Keratinocyte (primary cell): ENCODE results near the gene ITGB2. TPM values are rescaled to one million over a fixed set of nuclear protein-coding genes. Genes with fewer than 3 reads are reported as not detected.

Experiments
- DNase-seq: peaks from one replicate; pipeline ENCODE4 v3.0.0-alpha.2; 2011; ENCODE audit warnings: low read depth, missing footprints, low spot score
- FAIRE-seq: peaks from 2 replicates; lab custom pipeline; 2011; peaks lifted over from hg19 to GRCh38; lab: Jason Lieb, UNC
- H2AFZ ChIP-seq: 2 replicates; pipeline ENCODE4 v1.6.0; 2012; ENCODE audit warnings: low read length, control low read depth, inconsistent platforms; ENCODE audit not compliant: control insufficient read depth
- H3K27ac ChIP-seq: 2 replicates; pipeline ENCODE4 v1.5.1; 2011; ENCODE audit warnings: low read length; ENCODE audit not compliant: control insufficient read depth, insufficient read depth
- H3K27me3 ChIP-seq: 3 replicates; pipeline ENCODE4 v1.6.0; 2011; ENCODE audit warnings: low read length; ENCODE audit not compliant: control insufficient read depth, insufficient read depth; ENCODE audit errors: extremely low read depth
- H3K36me3 ChIP-seq, 2 experiments: 2 replicates in 1 of 2; 3 replicates in 1 of 2; pipeline ENCODE4 v1.5.1; 2011; ENCODE audit warnings: low read length in 2 of 2, mild to moderate bottlenecking in 1 of 2; ENCODE audit not compliant: control insufficient read depth in 2 of 2, insufficient read depth in 2 of 2; ENCODE audit errors: extremely low read depth in 1 of 2
- H3K4me1 ChIP-seq: 3 replicates; pipeline ENCODE4 v1.5.1; 2011; ENCODE audit warnings: low read length; ENCODE audit not compliant: control insufficient read depth, insufficient read depth; ENCODE audit errors: extremely low read depth
- H3K4me2 ChIP-seq: 3 replicates; pipeline ENCODE4 v1.6.0; 2011; ENCODE audit warnings: low read depth, low read length; ENCODE audit not compliant: control insufficient read depth, insufficient read depth; ENCODE audit errors: extremely low read depth
- H3K4me3 ChIP-seq, 3 experiments: fragments of 200-600 bp in 1 of 3; sonication (generic) in 1 of 3; 2 replicates in 2 of 3; 3 replicates in 1 of 3; pipeline ENCODE4 v1.5.1; 2011 to 2016; ENCODE audit warnings: low read length in 3 of 3, mild to moderate bottlenecking in 3 of 3, control low read depth in 2 of 3, inconsistent platforms in 1 of 3, low read depth in 1 of 3, mixed read lengths in 1 of 3, mixed run types in 1 of 3, moderate library complexity in 1 of 3; ENCODE audit not compliant: control insufficient read depth in 2 of 3, insufficient read depth in 2 of 3; ENCODE audit errors: extremely low read depth in 1 of 3
- H3K79me2 ChIP-seq: 2 replicates; pipeline ENCODE4 v1.6.0; 2012; ENCODE audit warnings: low read length; ENCODE audit not compliant: control insufficient read depth, insufficient read depth
- H3K9ac ChIP-seq: 3 replicates; pipeline ENCODE4 v1.6.0; 2011; ENCODE audit warnings: low read length; ENCODE audit not compliant: control insufficient read depth, insufficient read depth; ENCODE audit errors: extremely low read depth
- H3K9me1 ChIP-seq: 3 replicates; pipeline ENCODE4 v1.6.0; 2011; ENCODE audit warnings: low read length; ENCODE audit not compliant: control insufficient read depth, insufficient read depth; ENCODE audit errors: extremely low read depth
- H3K9me3 ChIP-seq: 2 replicates; pipeline ENCODE4 v1.5.1; 2012; ENCODE audit warnings: low read depth, low read length; ENCODE audit not compliant: control insufficient read depth
- H4K20me1 ChIP-seq: 3 replicates; pipeline ENCODE4 v1.6.0; 2011; ENCODE audit warnings: low read length; ENCODE audit not compliant: control insufficient read depth, insufficient read depth; ENCODE audit errors: extremely low read depth
- EZH2 ChIP-seq: IDR thresholded peaks from one replicate; pipeline ENCODE4 v1.6.1; 2012; ENCODE audit warnings: inconsistent platforms, mild to moderate bottlenecking, low read length, moderate library complexity
- dilution Hi-C: fragments of 300-500 bp; cut with MboI; formaldehyde crosslinking; loops from one replicate; pipeline ENCODE4 v1.7.0; 2020; ENCODE audit warnings: low sequenced_read_pairs; ENCODE audit not compliant: extremely low pct_ligation_motif_present
- polyA minus RNA-seq, 3 experiments: library from RNA; depleted of rRNA, polyadenylated mRNA; stranded (reverse); fragments of >200 nt; gene quantifications; 1 replicate in 1 of 3; 2 replicates in 1 of 3; 3 replicates in 1 of 3; pipeline ENCODE4 v1.2.3, GENCODE V29; 2011
- polyA plus RNA-seq, 5 experiments: library from polyadenylated mRNA; depleted of rRNA in 3 of 5; stranded (reverse) in 3 of 5; stranded (forward) in 1 of 5; unstranded in 1 of 5; fragments of >200 nt; gene quantifications; 1 replicate in 1 of 5; 2 replicates in 3 of 5; 3 replicates in 1 of 5; pipeline versions ENCODE4 v1.2.1 to v1.2.3, GENCODE V29; 2011 to 2012; ENCODE audit warnings: missing spikeins in 2 of 5, low read depth in 1 of 5, low replicate concordance in 1 of 5
- TF ChIP-seq, protein P1 (sequence below), 3 experiments: IDR thresholded peaks in 1 of 3; conservative IDR thresholded peaks in 1 of 3; optimal IDR thresholded peaks in 1 of 3; 2 replicates in 2 of 3; 3 replicates in 1 of 3; pipeline versions ENCODE3 to v1.5.1; 2011; ENCODE audit warnings: low read length in 3 of 3, mild to moderate bottlenecking in 3 of 3, moderate library complexity in 2 of 3, control low read depth in 1 of 3, inconsistent platforms in 1 of 3; ENCODE audit not compliant: insufficient read depth in 2 of 3; ENCODE audit errors: extremely low read depth in 1 of 3

The ITGB2 gene
- polyA plus RNA-seq (0.55 to 0.86 TPM (median 0.72 TPM) in 3 replicates), polyA minus RNA-seq (0.40 to 3.1 TPM (median 1.4 TPM) in 3 replicates)
- polyA plus RNA-seq (2011; ENCODE audit: low read depth) = not detected
- 0.29 and 1.0 TPM in 2 replicates for polyA plus RNA-seq (2011; cell fraction: cytosol; rRNA removed)
- polyA plus RNA-seq (2011; cell fraction: nucleus; rRNA removed) = 2.0 and 2.7 TPM in 2 replicates
- 0.17 and 1.0 TPM in 2 replicates for polyA plus RNA-seq (2012; ENCODE audit: low replicate concordance)
- polyA minus RNA-seq (2011; cell fraction: cytosol; rRNA and poly(A)+ RNA removed) = 6.5 TPM
- 3.8 and 6.5 TPM in 2 replicates for polyA minus RNA-seq (2011; cell fraction: nucleus; rRNA and poly(A)+ RNA removed)

GRCh38 chr21:44920694-44921604 is at the start of gene ITGB2:
Gene ITGB2 (minus strand): TSS chr21:44920899. CDS start chr21:44910782, 10,117 bp downstream.
- H3K9me1 ChIP-seq = no peaks in the 10 kb centered on the region
- no peak for DNase-seq
- H4K20me1 ChIP-seq = no peaks in the 10 kb centered on the region
- H3K79me2 ChIP-seq = no peaks in the 10 kb centered on the region
- H3K4me3 ChIP-seq = no peak within 1 kb of the TSS
- H3K4me2 ChIP-seq = no peak within 1 kb of the TSS
- no peak within 1 kb of the TSS for H3K9ac ChIP-seq
- TF ChIP-seq, protein P1, sequence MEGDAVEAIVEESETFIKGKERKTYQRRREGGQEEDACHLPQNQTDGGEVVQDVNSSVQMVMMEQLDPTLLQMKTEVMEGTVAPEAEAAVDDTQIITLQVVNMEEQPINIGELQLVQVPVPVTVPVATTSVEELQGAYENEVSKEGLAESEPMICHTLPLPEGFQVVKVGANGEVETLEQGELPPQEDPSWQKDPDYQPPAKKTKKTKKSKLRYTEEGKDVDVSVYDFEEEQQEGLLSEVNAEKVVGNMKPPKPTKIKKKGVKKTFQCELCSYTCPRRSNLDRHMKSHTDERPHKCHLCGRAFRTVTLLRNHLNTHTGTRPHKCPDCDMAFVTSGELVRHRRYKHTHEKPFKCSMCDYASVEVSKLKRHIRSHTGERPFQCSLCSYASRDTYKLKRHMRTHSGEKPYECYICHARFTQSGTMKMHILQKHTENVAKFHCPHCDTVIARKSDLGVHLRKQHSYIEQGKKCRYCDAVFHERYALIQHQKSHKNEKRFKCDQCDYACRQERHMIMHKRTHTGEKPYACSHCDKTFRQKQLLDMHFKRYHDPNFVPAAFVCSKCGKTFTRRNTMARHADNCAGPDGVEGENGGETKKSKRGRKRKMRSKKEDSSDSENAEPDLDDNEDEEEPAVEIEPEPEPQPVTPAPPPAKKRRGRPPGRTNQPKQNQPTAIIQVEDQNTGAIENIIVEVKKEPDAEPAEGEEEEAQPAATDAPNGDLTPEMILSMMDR (optimal IDR thresholded peaks at IDR 0.05 in 1 of 3, IDR thresholded peaks at IDR 0.05 in 1 of 3, conservative IDR thresholded peaks at IDR 0.05 in 1 of 3; ENCODE audit: extremely low read depth in 1 of 3, insufficient read depth in 2 of 3, low read length in 3 of 3) = no peak
- no peak for TF ChIP-seq EZH2
- H3K27ac ChIP-seq = no peak within 1 kb of the TSS
- H3K9me3 ChIP-seq = no peaks in the 10 kb centered on the region
- peaks cover 12% of the 10 kb centered on the region for H3K27me3 ChIP-seq
- H3K4me1 ChIP-seq = peaks cover 28% of the 10 kb centered on the region
- no peak within 1 kb of the TSS for H2AFZ ChIP-seq
- FAIRE-seq = no peak
- H3K36me3 ChIP-seq = no peaks in the 10 kb centered on the region
- dilution Hi-C loops = no loop called here

DNA sequence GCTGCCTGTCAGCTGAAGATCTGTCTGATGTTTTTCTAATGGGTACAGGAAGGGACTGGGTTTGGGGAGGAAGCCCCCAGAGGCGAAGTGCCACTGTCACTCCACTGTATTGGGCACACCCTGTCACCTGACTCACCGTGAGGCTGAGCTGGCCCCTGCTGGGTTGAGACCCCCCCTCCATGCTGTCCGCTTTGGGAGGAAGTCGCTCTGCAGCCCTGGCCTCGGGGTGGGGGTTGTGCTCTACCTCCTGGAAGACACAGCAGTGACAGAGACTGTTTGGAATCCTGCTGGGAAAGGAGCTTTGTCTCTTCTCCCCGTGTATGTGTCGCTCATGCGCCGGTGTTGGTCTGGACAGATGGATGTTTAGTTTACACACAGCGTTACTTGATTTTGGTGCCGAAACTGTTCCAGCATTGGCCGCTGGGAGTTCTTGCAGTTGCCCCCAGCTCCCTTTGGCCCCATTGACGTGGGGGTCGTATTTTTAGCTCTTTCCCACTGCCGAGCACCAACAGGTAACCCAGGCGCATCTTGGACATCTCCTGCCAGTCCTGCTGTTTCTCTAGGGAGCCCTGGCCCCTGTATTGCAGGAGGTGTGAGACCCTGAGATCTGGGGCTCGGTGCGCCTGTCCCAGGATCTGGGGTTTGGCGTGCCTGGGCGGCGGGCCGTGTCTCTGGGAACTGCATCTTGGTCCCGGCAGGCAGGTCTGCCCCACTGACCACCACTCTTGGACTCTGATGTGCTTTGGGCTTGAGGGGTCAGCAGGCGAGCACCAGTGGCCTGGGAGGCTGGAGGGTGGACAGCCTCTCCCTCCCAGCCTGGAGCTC is 49.4 kb upstream of the ITGB2 start:
- DNase-seq (no peak), FAIRE-seq (no peak)
- TF ChIP-seq EZH2 = no peak
- TF ChIP-seq, protein P1 (optimal IDR thresholded peaks at IDR 0.05 in 1 of 3, IDR thresholded peaks at IDR 0.05 in 1 of 3, conservative IDR thresholded peaks at IDR 0.05 in 1 of 3; ENCODE audit: extremely low read depth in 1 of 3, insufficient read depth in 2 of 3, low read length in 3 of 3) = no peak
- H3K27ac ChIP-seq = no peak overlapping the region
- H3K9ac ChIP-seq = no peak overlapping the region
- H3K4me3 ChIP-seq = no peak overlapping the region
- H3K9me1 ChIP-seq = no peaks in the 10 kb centered on the region
- H3K4me1 ChIP-seq = peaks cover 12% of the 10 kb centered on the region
- no peak overlapping the region for H2AFZ ChIP-seq
- peaks cover 12% of the 10 kb centered on the region for H3K79me2 ChIP-seq
- dilution Hi-C loops = no loop called here
- no peaks in the 10 kb centered on the region for H4K20me1 ChIP-seq
- no peak overlapping the region for H3K4me2 ChIP-seq
- no peaks in the 10 kb centered on the region for H3K9me3 ChIP-seq
- H3K36me3 ChIP-seq = peaks cover 18 to 19% of the 10 kb centered on the region in 2 experiments
- no peaks in the 10 kb centered on the region for H3K27me3 ChIP-seq
